Measurements from ENCODE around the gene RAB3GAP1.

Gene RAB3GAP1

DNA sequence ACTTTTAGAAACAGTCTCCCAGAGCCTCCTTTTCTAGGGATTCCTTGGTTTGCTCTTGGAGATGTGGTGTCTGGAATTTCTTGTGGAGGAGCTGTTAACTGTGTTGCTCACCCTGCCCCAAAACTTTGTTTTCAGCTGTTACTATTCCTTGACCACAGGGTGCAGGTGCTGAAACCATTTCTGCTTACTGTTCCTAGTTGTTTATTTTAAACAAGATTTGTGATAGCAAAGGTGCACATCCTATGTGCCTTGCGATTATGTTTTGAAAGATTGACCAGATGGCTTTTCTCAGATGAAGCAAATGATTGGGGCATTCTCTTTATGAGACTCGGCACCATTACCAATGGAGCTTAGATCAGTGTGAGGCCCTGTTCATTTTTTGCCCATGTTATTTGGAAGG lies 111.2 kb downstream of the RAB3GAP1 start:
- H3K36me3 ChIP-seq (ENCODE audit: control insufficient read depth in 2 of 2, insufficient read depth in 2 of 2, low read length in 2 of 2) = peaks cover 24 to 45% of the 10 kb centered on the region in 2 donors
- H3K27ac ChIP-seq (ENCODE audit: low read length) = no peak overlapping the region
- no peaks in the 10 kb centered on the region for H3K27me3 ChIP-seq (ENCODE audit: control insufficient read depth in 1 of 2, insufficient read depth in 2 of 2, low read length in 2 of 2)

DNA sequence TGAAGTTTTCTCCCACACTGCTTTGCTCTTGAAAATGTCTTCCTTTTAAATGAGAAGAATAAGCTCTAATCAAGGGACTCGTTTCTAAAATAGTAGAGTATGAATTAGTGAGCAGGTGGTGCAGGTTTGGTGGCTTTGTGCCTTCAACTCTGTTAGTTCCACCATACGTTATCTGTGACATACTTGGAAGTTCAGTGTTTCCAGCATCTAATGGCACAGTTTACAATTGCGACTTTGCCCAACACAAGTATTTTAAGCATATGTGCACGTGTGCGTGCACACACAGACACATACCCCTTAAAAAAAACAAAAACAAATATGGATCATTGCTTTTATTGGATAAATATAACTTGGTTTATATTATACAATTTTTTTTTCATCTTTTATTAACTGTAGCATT lies 111.8 kb downstream of the RAB3GAP1 start:
- Histone ChIP-seq H3K9ac (ENCODE audit: low read length in 2 of 2) (no peak overlapping the region), H3K4me1 (ENCODE audit: control insufficient read depth, insufficient read depth, low read length) (no peaks in the 10 kb centered on the region), H3K27me3 (ENCODE audit: control insufficient read depth in 1 of 2, insufficient read depth in 2 of 2, low read length in 2 of 2) (no peaks in the 10 kb centered on the region), H3K27ac (ENCODE audit: low read length) (no peak overlapping the region), H3K36me3 (ENCODE audit: control insufficient read depth in 2 of 2, insufficient read depth in 2 of 2, low read length in 2 of 2) (peaks cover 30 to 47% of the 10 kb centered on the region in 2 donors), H3K9me3 (ENCODE audit: control insufficient read depth in 2 of 2, low read length in 2 of 2) (no peaks in the 10 kb centered on the region), H3K4me3 (ENCODE audit: low read length in 2 of 2) (no peak overlapping the region)

More for the DNA sequence above, 111.2 kb downstream of the RAB3GAP1 start:
- Histone ChIP-seq H3K4me1 (ENCODE audit: control insufficient read depth, insufficient read depth, low read length) (no peaks in the 10 kb centered on the region), H3K4me3 (ENCODE audit: low read length in 2 of 2) (no peak overlapping the region), H3K9ac (ENCODE audit: low read length in 2 of 2) (no peak overlapping the region), H3K9me3 (ENCODE audit: control insufficient read depth in 2 of 2, low read length in 2 of 2) (no peaks in the 10 kb centered on the region)

DNA sequence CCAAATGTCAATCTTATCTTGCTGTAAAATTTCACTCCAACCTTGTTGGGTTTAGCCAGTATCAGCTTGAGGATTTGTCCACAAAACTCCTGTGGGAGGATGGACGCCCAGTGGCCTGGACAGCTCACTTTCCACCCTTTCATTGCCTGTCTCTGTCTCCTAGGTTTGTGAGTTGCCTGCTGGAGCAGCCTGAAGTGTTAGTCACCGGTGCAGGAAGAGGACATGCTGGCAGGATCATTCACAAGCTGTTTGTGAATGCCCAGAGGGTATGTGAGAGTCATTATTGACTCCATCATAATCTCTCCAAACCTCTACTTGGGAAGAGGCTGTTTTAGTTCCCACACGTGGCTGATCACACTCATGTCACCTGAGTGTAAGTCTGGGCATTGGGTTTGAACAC lies 112.3 kb downstream of the RAB3GAP1 start:
- H3K36me3 ChIP-seq (ENCODE audit: control insufficient read depth in 2 of 2, insufficient read depth in 2 of 2, low read length in 2 of 2) = peaks cover 34 to 48% of the 10 kb centered on the region in 2 donors
- H3K27ac ChIP-seq (ENCODE audit: low read length) = no peak overlapping the region
- no peaks in the 10 kb centered on the region for H3K4me1 ChIP-seq (ENCODE audit: control insufficient read depth, insufficient read depth, low read length)
- H3K4me3 ChIP-seq (ENCODE audit: low read length in 2 of 2) = no peak overlapping the region
- H3K9ac ChIP-seq (ENCODE audit: low read length in 2 of 2) = no peak overlapping the region
- no peaks in the 10 kb centered on the region for H3K27me3 ChIP-seq (ENCODE audit: control insufficient read depth in 1 of 2, insufficient read depth in 2 of 2, low read length in 2 of 2)
- no peaks in the 10 kb centered on the region for H3K9me3 ChIP-seq (ENCODE audit: control insufficient read depth in 2 of 2, low read length in 2 of 2)

DNA sequence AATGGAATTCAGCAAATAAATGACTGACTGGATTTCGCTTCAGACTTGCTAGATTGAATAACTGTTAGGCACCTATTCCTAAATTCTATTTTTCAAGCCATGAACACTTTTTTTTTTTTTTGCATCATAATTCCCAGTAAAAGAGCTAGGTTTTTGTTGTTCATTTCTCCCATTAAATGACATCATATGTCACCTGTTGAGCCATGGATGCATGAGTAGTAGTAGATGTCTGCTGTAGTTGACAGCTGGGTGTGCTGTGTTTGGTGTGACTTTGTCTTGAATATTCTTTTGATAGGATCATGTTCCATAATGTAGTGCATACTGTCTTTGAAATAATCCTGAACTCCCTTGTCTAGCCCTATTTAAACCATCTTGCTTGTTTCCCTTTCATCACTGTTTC lies 115.2 kb downstream of the RAB3GAP1 start:
- Histone ChIP-seq H3K36me3 (ENCODE audit: control insufficient read depth in 2 of 2, insufficient read depth in 2 of 2, low read length in 2 of 2) (peaks cover 49 to 60% of the 10 kb centered on the region in 2 donors), H3K9me3 (ENCODE audit: control insufficient read depth in 2 of 2, low read length in 2 of 2) (no peaks in the 10 kb centered on the region), H3K4me3 (ENCODE audit: low read length in 2 of 2) (no peak overlapping the region), H3K27ac (ENCODE audit: low read length) (no peak overlapping the region), H3K4me1 (ENCODE audit: control insufficient read depth, insufficient read depth, low read length) (no peaks in the 10 kb centered on the region), H3K27me3 (ENCODE audit: control insufficient read depth in 1 of 2, insufficient read depth in 2 of 2, low read length in 2 of 2) (no peaks in the 10 kb centered on the region), H3K9ac (ENCODE audit: low read length in 2 of 2) (no peak overlapping the region)

DNA sequence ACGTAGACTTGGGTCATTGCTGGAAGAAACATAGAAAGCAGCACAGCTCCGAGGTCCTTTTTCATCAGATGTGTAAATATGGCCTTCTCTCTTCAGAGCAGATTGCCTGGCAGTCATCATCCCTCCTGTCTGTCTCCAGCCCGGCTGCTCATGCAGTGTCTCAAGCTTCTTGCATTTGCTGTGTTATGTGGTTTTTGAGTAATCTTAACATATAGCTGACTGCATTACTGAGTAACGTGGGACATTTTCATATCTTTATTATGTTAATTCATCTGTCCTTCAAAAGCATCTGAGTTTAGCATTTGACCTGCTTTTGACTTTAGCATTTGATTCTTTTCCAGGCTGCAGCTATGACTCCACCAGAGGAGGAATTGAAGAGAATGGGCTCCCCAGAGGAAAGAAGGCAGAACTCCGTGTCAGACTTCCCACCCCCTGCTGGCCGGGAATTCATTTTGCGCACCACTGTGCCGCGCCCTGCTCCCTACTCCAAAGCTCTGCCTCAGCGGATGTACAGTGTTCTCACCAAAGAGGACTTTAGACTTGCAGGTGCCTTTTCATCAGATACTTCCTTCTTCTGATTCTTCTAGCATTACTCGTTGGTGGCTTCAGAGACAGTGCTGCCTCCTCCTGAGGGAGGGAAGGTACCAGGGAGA lies 116.2 kb downstream of the RAB3GAP1 start:
- no peak overlapping the region for H3K27ac ChIP-seq (ENCODE audit: low read length)
- H3K4me1 ChIP-seq (ENCODE audit: control insufficient read depth, insufficient read depth, low read length) = no peaks in the 10 kb centered on the region
- no peaks in the 10 kb centered on the region for H3K9me3 ChIP-seq (ENCODE audit: control insufficient read depth in 2 of 2, low read length in 2 of 2)
- H3K27me3 ChIP-seq (ENCODE audit: control insufficient read depth in 1 of 2, insufficient read depth in 2 of 2, low read length in 2 of 2) = no peaks in the 10 kb centered on the region
- H3K36me3 ChIP-seq (ENCODE audit: control insufficient read depth in 2 of 2, insufficient read depth in 2 of 2, low read length in 2 of 2) = peaks cover 50 to 61% of the 10 kb centered on the region in 2 donors
- H3K4me3 ChIP-seq (ENCODE audit: low read length in 2 of 2) = no peak overlapping the region
- no peak overlapping the region for H3K9ac ChIP-seq (ENCODE audit: low read length in 2 of 2)

DNA sequence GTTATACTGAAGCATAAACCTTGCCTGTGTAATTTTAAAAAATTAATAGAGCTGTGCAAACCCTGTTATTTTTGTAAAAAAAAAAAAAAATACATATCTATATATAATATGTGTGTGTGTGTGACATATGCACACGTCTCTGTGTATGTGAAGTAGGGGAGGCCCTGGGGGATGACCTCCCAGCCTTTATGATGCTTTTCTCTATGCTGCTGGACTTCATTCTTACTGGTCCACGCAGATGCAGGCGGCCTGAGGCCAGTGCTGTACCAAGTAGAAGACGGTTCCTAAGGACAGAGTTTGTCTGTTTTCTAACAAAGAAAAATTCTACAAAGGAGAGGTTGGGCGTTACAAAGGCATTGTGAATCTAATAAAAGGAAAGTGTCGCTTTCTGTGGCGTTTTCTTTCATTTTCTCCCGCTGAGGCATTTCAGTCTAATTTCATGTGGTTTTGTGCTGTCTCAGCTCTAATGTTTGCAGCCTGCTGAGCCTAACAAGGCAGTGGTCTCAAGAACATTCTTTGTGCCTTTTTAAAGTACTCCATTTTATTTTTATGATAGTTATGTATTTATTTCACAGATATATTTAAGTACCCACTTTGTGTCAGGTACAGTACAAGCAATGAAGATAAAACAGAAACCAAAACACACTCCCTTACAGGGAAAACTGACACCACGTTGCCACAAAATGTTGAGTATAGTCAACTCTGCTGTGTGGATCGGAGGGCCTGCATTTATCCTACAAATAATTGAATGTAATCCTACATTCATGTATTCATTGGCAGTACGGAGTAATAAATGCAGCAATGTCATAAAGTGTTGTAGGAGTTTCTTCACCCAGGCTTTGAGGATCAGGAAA lies 118.0 kb downstream of the RAB3GAP1 start:
- H3K27ac ChIP-seq (ENCODE audit: low read length) = no peak overlapping the region
- H3K4me1 ChIP-seq (ENCODE audit: control insufficient read depth, insufficient read depth, low read length) = no peaks in the 10 kb centered on the region
- no peak overlapping the region for H3K9ac ChIP-seq (ENCODE audit: low read length in 2 of 2)
- H3K4me3 ChIP-seq (ENCODE audit: low read length in 2 of 2) = no peak overlapping the region
- no peaks in the 10 kb centered on the region for H3K9me3 ChIP-seq (ENCODE audit: control insufficient read depth in 2 of 2, low read length in 2 of 2)
- H3K36me3 ChIP-seq (ENCODE audit: control insufficient read depth in 2 of 2, insufficient read depth in 2 of 2, low read length in 2 of 2) = peaks cover 39 to 49% of the 10 kb centered on the region in 2 donors
- H3K27me3 ChIP-seq (ENCODE audit: control insufficient read depth in 1 of 2, insufficient read depth in 2 of 2, low read length in 2 of 2) = no peaks in the 10 kb centered on the region

DNA sequence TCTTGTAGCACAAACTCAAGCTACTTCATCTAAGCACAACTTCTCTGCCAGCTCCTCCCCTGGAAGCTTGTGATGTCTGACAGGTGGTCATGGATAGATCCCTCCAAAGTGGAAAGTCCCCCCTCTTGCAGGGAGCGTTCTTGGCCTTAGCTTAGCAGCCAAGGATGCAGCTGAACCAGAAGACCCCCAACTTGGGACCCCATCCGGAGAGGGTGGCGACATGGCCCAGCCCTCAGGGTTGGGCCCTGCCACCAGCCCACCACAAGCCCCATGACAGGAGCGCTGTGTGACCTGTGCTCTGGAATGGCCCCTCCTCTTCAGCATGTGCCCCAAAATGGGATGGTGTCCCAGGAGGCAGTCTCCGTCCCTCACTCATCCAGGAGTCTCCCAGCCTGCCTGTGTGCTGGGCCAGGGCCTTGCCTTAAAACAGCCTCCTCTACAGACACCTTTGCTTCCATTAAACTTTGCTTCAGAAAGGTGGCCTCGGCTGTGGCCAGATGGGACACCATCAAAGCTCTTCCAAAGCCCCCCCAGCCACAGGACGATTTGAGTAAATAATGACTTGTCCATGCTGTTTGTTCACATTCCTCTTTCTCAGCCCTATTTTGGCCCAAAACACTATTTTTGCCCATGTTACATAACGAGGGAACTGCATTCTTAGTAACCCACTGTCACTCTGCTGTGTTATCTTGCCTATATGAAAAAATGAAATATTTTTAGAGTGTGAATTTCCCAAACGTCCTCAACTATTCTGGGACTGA lies 122.1 kb downstream of the RAB3GAP1 start:
- peaks cover 30 to 31% of the 10 kb centered on the region in 2 donors for H3K36me3 ChIP-seq (ENCODE audit: control insufficient read depth in 2 of 2, insufficient read depth in 2 of 2, low read length in 2 of 2)
- no peak overlapping the region for H3K9ac ChIP-seq (ENCODE audit: low read length in 2 of 2)
- H3K27me3 ChIP-seq (ENCODE audit: control insufficient read depth in 1 of 2, insufficient read depth in 2 of 2, low read length in 2 of 2) = no peaks in the 10 kb centered on the region
- no peak overlapping the region for H3K27ac ChIP-seq (ENCODE audit: low read length)
- no peaks in the 10 kb centered on the region for H3K4me1 ChIP-seq (ENCODE audit: control insufficient read depth, insufficient read depth, low read length)
- H3K4me3 ChIP-seq (ENCODE audit: low read length in 2 of 2) = no peak overlapping the region
- no peaks in the 10 kb centered on the region for H3K9me3 ChIP-seq (ENCODE audit: control insufficient read depth in 2 of 2, low read length in 2 of 2)

DNA sequence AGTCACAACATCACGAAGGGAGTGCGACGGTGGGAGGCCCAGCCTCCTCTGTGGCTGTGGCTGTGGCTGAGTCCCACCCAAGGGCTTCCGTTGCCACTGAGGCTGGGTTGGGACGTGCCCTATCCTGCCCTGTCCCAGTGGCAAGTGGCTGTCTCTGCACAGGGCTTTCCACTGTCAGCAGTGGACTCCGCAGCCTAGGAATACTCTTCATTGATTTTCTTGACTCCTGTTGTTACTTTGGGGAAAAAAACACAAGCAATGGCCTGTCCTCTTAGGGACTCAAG lies 122.7 kb downstream of the RAB3GAP1 start:
- no peaks in the 10 kb centered on the region for H3K4me1 ChIP-seq (ENCODE audit: control insufficient read depth, insufficient read depth, low read length)
- peaks cover 25 to 26% of the 10 kb centered on the region in 2 donors for H3K36me3 ChIP-seq (ENCODE audit: control insufficient read depth in 2 of 2, insufficient read depth in 2 of 2, low read length in 2 of 2)
- no peak overlapping the region for H3K27ac ChIP-seq (ENCODE audit: low read length)
- H3K9ac ChIP-seq (ENCODE audit: low read length in 2 of 2) = no peak overlapping the region
- no peaks in the 10 kb centered on the region for H3K9me3 ChIP-seq (ENCODE audit: control insufficient read depth in 2 of 2, low read length in 2 of 2)
- no peaks in the 10 kb centered on the region for H3K27me3 ChIP-seq (ENCODE audit: control insufficient read depth in 1 of 2, insufficient read depth in 2 of 2, low read length in 2 of 2)
- H3K4me3 ChIP-seq (ENCODE audit: low read length in 2 of 2) = no peak overlapping the region

DNA sequence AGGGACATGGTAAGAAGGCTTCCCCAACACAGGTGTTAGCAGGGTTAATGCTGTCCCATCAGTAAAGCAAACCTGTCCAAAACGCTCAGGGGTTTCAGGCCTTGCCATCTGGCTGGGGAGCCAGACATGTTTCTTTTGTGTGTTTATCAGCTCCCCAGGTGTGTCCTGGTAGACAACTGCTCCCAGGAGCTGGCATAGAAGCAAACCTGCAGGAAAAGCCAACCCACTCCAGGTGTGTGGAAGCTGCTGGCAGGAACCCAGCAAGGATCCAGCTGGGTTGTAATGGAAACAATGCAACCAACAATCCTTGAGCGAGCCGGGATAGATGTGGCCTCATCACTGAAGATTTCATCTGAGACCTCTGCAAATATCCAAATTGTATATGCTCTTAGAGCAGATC lies 123.1 kb downstream of the RAB3GAP1 start:
- Histone ChIP-seq H3K9ac (ENCODE audit: low read length in 2 of 2) (no peak overlapping the region), H3K4me1 (ENCODE audit: control insufficient read depth, insufficient read depth, low read length) (no peaks in the 10 kb centered on the region), H3K27ac (ENCODE audit: low read length) (no peak overlapping the region), H3K27me3 (ENCODE audit: control insufficient read depth in 1 of 2, insufficient read depth in 2 of 2, low read length in 2 of 2) (no peaks in the 10 kb centered on the region), H3K9me3 (ENCODE audit: control insufficient read depth in 2 of 2, low read length in 2 of 2) (no peaks in the 10 kb centered on the region), H3K36me3 (ENCODE audit: control insufficient read depth in 2 of 2, insufficient read depth in 2 of 2, low read length in 2 of 2) (peaks cover 25 to 26% of the 10 kb centered on the region in 2 donors), H3K4me3 (ENCODE audit: low read length in 2 of 2) (no peak overlapping the region)

DNA sequence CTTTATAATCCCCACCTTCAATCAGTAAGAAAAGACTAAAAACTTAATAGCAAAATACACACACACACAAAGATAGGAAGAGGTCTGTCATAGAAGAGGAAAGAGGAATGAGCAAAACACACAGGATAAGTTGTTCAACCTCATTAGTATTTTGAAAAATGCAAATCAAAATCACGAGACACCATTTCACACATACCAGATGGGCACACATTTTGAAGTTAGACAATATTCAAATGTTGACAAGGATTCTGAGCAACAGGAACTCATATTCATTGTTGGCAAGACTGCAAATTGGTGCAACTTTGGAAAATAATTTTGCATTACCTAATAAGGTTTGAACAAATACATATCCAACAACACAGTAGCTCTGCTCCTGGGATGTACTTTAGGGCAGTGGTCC lies 127.6 kb downstream of the RAB3GAP1 start:
- no peak overlapping the region for H3K27ac ChIP-seq (ENCODE audit: low read length)
- no peaks in the 10 kb centered on the region for H3K27me3 ChIP-seq (ENCODE audit: control insufficient read depth in 1 of 2, insufficient read depth in 2 of 2, low read length in 2 of 2)
- H3K4me1 ChIP-seq (ENCODE audit: control insufficient read depth, insufficient read depth, low read length) = no peaks in the 10 kb centered on the region
- no peak overlapping the region for H3K4me3 ChIP-seq (ENCODE audit: low read length in 2 of 2)
- no peaks in the 10 kb centered on the region for H3K9me3 ChIP-seq (ENCODE audit: control insufficient read depth in 2 of 2, low read length in 2 of 2)
- no peak overlapping the region for H3K9ac ChIP-seq (ENCODE audit: low read length in 2 of 2)
- peaks cover 5 to 10% of the 10 kb centered on the region in 2 donors for H3K36me3 ChIP-seq (ENCODE audit: control insufficient read depth in 2 of 2, insufficient read depth in 2 of 2, low read length in 2 of 2)
